NCI-H82 (cell line): ENCODE measurements around the gene HOMER2.
"Not testable (repeated sequence)": the region's sequence is repeated elsewhere in the genome, so short reads cannot be mapped to it uniquely, and the experiment has no call there.

Source experiments
- DNase-seq: peaks from one replicate; lab custom pipeline; 2025; lab: John Stamatoyannopoulos, UW

Gene HOMER2

DNA sequence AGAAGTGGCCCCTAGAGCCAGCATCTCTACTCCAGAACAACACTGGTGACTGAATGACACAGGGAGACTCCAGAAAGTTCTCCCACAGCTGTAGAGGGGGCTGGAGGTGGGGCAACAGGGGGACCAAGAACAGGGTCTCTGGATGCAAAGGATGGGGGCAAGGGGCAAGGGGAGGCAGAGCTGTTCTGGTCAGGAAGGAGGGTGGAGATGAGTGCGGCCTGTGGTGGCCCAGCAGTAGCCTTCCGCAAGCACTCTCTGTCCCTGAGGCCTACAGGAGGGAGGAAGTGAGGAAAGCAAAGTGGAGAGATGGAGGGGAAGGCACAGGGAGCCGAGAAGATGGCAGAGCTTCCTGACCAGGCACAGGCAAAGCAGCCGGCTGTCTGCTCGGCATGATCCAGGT, 56.5 kb downstream of the HOMER2 start:
- DNase-seq: no peak

DNA sequence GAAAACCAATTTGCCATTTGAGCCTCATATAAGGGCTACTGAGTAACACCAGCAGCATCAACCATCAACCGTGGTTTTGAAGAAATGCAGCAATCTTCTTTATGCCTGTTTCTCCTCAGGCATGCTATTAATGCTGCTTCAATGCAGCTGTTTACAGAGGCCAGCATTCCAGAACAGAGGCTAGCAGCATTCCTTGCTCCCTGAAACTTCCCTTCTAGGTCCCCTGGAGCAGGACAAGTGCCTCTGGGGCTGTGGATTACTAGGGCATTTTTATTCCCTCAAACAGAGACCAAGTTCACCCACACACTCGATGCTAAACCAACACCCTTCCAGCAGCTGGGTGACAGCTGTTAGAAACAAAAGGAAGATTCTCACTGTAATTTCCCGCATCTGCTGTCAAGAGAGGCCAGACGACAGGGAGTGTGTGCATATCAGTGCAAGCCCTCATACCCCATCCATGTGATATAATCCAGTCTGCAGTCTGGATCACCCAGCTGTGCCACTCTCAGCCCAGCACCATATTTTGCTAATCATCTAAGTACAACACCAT, 57.5 kb downstream of the HOMER2 start:
- DNase-seq: peak; percentile 85

DNA sequence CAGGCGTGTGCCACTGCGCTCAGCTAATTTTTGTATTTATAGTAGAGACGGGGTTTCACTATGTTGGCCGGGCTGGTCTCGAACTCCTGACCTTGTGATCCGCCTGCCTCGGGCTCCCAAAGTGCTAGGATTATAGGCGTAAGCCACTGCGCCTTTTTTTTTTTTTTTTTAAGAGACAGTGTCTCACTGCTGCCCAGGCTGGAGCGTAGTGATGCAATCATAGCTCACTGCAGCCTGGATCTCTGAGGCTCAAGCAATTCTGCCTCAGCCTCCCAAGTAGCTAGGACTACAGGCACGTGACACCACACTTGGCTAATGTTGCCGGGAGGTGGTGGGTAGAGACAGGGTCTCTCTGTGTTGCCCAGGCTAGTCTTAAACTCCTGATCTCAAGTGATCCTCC, 59.0 kb downstream of the HOMER2 start:
- DNase-seq: peak; percentile 43

DNA sequence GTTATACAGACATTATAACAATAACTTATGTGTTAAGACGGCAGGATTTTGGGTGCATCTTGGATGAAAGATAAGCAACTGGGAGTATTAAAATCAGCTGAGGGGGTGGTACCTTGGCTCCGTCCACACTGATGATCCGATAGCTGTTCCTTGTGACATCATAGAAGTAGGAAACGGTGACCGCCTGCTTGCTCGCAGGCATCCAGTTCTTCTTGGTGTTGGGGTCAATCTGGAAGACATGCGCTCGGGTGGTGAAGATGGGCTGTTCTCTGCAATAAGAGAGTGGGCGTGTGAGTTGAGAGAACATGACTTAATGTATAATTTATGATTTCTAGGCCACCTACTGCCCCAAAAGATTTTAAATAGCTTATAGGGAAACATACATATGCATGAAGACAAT, 59.9 kb downstream of the HOMER2 start:
- DNase-seq: no peak

- no peak for DNase-seq
These were observed 61.5 kb downstream of the HOMER2 start for GRCh38 chr15:82890995-82891390.

GRCh38 chr15:82890338-82890994, 62.1 kb downstream of the HOMER2 start:
- no peak for DNase-seq

DNA sequence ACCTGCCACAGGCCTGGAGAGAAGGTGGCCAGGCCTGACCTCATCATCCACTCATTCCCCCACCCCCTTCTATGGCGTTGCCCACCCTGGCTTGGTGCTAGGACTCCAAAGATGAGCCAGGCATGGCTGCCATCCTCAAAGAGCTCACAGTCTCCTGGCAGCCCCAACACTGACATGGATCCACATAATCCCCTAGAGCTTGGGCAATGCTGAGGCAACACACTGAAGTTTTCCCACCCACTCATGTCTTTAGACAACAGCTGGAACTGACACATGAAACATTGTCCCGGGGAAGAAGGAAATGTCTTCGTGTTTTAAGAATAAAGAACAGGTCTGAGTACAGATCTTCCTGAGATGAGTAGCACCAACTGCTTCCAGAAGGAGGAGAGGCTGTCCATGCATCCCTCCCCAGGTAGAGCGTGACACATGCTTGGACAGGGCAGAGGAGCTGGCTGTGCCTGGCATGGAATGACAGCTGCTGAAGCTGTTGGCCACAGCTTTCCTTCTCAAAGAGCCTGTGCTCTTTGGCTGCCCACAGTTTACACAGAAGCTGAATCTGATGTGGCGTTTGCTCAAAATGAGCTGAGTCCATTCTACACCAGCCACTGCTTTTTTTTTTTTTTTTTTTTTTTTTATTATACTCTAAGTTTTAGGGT, 70.1 kb downstream of the HOMER2 start:
- DNase-seq: no peak

DNA sequence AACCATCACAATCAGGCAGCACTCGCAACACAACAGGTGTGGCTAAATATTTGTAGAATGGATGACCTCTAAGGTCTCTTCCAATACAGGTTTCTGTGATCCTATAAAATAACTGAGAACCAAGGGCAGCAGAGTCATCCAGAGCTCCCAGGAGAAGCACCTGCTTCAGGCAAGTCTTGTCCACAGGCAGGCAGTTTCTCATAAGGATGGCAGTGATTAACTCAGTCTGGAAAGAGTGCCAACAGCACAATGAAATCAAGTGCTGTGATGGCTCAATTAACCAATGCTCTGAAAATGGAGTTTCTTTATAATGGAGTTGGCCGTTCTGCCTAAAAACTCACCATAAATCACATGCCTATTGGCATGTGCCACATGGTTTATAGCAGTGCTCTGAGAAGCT, 70.8 kb downstream of the HOMER2 start:
- no peak for DNase-seq

DNA sequence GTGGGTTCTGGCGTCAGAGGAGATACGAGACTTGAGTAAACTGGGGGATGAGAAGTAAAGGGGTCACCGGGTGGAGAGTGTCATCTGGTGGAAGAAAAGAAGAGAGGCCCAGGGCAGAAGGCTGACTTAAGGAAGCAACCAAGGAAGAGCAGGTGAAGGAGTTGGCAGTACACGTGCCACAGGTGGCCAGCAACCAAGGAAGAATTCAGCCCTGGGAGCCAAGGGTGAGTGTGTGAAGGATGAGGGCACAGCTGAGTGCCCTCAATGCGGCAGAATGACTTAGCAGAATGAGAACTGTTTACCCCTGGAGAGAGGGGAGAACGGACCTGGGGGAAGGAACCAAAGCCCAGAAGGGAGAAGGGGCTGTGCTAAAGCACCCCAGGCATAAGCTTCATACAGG, 71.8 kb downstream of the HOMER2 start:
- no peak for DNase-seq

DNA sequence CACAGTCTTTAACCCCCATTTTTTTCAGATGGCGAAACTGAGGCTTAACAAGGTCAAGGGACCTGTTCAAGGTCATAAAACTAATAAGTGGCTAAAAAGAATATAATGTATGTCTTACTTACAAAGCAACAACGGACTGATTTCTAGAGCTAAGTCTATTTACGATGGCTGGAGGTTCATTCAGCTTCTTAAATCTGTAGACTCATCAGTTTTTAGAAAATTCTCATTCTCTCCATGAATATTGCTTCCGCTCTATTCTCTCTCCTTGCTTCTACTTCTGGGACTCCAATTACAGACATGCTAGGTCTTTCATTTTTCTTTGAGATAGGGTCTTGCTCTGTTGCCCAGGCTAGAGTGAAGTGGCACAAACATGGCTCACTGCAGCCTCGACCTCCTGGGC, 74.2 kb downstream of the HOMER2 start:
- DNase-seq: no peak

GRCh38 chr15:82877825-82878224, 74.7 kb downstream of the HOMER2 start:
- no peak for DNase-seq

DNA sequence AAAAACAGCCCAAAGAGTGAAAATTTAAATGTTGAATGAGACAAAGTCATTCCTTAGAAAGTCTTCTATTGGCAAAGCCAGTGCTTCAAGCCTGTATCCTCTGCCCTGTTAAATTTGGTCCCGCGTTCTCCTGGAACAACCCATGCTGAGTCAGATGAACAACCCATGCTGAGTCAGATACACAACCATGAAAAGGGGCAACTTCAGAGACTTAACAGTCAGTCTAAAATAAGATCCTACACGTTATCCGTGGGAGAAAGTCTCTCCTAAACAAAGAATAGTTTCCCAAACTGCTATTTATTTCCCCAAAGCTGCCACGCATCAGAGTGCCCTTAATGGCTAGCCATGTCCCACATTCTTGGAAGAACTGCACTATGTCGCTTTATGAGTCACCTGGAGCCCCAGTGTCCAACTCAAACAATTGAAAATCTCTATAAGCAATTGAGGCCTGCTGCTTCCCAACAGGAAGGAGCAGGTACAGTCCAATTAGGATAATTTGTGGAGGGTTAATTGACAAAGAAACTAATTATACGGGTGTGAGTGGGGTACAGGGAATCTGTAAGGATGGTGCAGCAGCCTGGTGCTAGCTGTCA, 77.0 kb downstream of the HOMER2 start:
- DNase-seq: no peak

DNA sequence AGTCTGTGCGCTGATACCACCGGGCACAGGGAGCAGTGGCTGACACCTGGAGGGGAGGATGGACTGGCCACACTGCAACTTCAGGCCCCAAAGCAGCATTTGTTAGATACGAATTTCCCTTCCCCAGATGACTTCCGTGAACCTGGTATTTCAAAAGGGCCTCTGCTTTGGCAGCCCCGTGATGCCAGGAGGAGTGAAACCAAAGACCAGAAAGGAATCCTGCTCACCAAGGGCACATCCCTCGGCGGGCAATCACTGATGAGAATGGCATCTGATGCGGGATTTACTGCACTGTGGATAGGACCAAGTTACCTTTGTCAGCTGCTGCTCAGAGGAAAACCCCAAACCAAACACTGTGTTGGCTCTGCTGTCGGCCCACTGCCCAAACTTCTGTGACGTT, 77.6 kb downstream of the HOMER2 start:
- DNase-seq: no peak

DNA sequence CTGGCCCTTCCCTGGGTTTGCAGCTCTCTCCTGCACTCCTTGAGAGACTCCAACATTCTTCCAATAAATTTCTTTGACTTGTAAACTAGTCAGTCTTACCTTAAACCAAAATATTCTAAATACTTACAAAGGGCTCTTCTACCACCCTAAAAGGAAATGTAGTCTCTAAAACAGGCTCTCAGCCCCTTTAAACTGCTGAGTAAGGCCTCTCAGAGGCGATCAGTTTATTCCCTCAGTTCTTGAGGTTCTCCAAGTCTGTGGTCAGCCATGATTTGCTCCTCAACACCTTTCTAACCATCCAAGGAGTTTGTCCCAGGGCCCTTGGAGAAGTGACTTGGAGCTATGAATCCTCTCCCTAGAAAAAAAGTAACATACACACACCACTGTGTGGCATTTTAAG, 78.3 kb downstream of the HOMER2 start:
- DNase-seq: no peak

GRCh38 chr15:82873000-82873680, 79.4 kb downstream of the HOMER2 start:
- no peak for DNase-seq

- no peak for DNase-seq
These were observed 80.6 kb downstream of the HOMER2 start for GRCh38 chr15:82871832-82872484.

DNA sequence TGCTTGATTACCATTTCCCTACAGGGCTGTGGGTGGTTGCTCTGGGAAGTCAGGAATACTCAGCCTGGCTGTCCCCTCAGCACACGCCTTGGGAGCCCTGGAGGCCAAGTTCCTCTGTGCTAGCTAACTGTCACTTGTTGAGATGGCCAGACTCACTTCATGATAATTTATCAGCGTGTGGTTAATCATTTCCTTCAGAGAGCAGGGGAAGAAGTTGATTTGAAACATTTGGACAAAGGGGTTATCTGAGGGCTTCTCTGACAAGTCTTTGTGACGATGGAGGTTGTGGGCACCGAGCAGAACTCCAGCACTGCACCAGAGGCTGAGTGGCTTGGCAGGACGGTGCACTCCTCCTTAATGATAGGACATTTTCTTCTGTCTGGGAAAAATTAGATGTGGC, 81.2 kb downstream of the HOMER2 start:
- DNase-seq: no peak

DNA sequence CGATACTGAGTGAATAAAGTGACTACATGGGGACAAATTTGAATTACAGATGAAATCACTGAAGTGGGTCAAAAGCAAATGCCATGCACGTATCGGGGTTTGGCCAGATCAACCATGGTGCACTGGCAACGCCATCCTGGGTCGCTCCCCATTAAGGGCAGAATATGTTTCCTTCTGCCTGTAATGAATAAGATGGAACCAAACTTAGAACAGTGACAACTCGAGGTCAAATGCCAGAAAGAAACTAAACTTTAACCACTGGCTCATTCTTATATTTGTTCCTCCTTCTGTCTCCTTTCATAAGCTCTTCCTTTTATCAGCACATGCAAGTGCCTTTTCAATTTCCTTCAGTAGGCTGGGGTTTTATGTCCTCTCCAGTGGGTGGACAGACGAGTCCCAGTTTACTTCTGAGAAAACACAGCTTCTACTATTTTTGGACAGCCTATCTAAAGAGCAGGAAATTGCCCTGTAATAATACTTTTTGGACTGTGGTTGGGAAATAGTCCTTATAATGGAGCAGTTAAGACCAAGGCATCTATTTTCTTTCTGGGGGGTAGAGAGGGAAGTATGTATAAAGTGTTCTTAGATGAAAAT, 81.7 kb downstream of the HOMER2 start:
- no peak for DNase-seq

DNA sequence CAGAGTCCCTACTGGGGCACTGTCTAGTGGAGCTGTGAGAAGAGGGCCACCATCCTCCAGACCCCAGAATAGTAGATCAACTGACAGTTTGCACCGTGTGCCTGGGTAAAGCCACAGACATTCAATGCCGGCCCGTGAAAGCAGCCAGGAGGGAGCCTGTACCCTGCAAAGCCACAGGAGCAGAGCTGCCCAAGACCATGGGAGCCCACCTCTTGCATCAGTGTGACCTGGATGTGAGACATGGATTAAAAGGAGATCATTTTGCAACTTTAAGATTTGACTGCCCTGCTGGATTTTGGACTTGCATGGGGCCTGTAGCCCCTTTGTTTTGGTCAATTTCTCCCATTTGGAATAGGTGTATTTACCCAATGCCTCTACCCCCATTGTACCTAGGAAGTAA, 86.5 kb downstream of the HOMER2 start:
- DNase-seq: not testable (repeated sequence)

GRCh38 chr15:82865581-82865980, 86.9 kb downstream of the HOMER2 start:
- DNase-seq: not testable (repeated sequence)

GRCh38 chr15:82864967-82865366, 87.6 kb downstream of the HOMER2 start:
- no peak for DNase-seq

DNA sequence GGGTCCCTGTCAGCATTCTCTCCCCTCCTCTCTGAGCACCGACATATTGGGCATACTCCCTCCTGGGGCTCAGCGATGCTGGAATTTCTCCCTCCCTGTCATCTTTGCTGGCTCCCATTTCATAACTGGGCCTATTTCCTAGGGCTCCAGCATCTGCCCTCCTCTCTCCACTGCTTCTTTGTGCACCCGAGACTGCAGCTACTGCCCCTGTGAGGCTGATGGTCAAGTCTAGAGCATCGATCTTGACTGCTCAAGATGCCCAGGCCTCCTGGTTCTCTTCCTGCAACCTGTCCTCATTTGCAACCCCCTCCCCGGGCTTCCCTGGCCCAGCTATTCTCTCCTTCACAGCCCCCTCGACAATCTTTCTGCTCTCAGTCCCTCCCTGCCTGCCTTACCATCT, 89.6 kb downstream of the HOMER2 start:
- no peak for DNase-seq
